ENCODE results near the gene CSF1R. TPM values are rescaled to one million over a fixed set of nuclear protein-coding genes. Genes with fewer than 3 reads are reported as not detected.

Gene CSF1R
- total RNA-seq, 4 donors from 2014 or later = 7.5 to 17.0 (median 9.8) TPM

DNA sequence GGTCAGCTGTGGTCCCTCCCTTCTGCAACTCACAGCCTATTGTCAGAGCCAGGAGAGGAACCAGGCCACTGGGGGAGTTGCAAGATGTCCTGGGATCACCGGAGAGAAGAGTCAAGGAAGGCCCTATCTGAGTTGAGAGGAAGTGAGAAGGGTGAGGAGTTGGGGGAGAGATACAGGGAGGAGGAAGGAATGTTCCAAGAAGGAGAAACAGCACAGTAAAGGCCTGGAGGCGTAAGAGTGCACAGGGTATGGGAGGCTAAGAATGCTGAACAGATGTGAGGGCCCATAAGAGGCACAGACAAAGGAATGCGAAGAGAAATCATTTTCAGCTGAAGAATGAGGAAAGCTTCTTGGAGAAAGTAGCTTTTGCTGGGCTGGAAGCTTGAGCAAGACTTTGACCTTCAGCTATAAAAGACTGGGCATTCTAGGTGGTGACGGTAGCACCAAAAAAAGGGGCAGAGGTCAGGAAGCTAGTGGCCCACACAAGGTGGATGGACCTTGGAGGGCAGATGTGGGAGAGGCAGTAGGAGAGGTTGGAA is 21.6 kb upstream of the CSF1R start:
- in situ Hi-C loops (cut with MboI; ENCODE audit: low sequenced_read_pairs in 4 of 4) = no loop called here
- ATAC-seq (no peak), DNase-seq (no peak)
- H3K36me3 ChIP-seq = no peaks in the 10 kb centered on the region
- intact Hi-C loops (cut with DNase I; ENCODE audit: low total_unique reads) = no loop called here
- H3K27ac ChIP-seq = no peak overlapping the region
- H3K9me3 ChIP-seq = no peaks in the 10 kb centered on the region
- no peak for TF ChIP-seq POLR2A (IDR thresholded peaks at IDR 0.05)
- TF ChIP-seq, protein P1, sequence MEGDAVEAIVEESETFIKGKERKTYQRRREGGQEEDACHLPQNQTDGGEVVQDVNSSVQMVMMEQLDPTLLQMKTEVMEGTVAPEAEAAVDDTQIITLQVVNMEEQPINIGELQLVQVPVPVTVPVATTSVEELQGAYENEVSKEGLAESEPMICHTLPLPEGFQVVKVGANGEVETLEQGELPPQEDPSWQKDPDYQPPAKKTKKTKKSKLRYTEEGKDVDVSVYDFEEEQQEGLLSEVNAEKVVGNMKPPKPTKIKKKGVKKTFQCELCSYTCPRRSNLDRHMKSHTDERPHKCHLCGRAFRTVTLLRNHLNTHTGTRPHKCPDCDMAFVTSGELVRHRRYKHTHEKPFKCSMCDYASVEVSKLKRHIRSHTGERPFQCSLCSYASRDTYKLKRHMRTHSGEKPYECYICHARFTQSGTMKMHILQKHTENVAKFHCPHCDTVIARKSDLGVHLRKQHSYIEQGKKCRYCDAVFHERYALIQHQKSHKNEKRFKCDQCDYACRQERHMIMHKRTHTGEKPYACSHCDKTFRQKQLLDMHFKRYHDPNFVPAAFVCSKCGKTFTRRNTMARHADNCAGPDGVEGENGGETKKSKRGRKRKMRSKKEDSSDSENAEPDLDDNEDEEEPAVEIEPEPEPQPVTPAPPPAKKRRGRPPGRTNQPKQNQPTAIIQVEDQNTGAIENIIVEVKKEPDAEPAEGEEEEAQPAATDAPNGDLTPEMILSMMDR (IDR thresholded peaks at IDR 0.05 in 4 of 5, conservative IDR thresholded peaks at IDR 0.05 in 1 of 5) = no peak
- no peaks in the 10 kb centered on the region for H3K27me3 ChIP-seq
- no peaks in the 10 kb centered on the region for H3K4me1 ChIP-seq
- H3K4me3 ChIP-seq = no peak overlapping the region

DNA sequence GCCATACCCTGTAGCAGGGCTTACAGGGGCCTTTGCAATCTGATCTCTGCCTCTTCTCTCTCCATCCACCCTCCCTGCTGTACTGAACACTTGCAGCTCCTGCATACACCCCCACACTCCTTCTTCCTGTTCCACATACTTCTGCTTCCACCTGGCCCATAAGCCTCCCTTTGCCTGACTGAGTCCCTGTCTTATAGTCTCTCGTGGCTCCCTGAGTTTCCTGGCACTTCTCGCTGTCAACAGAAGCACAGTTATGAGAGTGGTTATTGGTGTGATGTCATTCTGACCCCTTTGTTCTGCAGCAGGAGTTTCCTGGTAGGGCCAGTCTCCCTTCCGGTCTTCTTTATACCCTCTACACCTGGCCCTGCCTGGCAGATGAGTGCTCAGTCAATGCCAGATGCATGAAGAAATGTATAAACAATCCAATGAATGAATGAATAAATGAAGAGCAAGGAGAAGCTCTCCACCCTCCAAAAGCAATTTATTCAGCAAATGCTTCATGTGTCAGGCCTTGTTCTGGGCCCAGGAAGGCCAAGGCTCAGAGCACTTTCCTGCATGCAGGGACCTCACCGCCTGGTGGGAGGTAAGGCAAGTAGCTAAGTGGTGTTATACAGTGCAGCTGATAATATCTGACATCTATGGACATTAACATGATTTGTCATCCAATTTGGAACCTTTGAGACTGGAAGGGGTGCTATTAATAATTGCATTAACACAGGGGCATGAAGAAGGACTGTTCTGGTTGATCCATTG is 20.5 kb upstream of the CSF1R start:
- DNase-seq (no peak), ATAC-seq (no peak)
- Histone ChIP-seq H3K9me3 (no peaks in the 10 kb centered on the region), H3K36me3 (no peaks in the 10 kb centered on the region), H3K4me1 (no peaks in the 10 kb centered on the region), H3K27me3 (no peaks in the 10 kb centered on the region), H3K27ac (no peak overlapping the region), H3K4me3 (no peak overlapping the region)
- intact Hi-C loops (cut with DNase I; ENCODE audit: low total_unique reads) = no loop called here
- no peak for TF ChIP-seq POLR2A (IDR thresholded peaks at IDR 0.05)
- TF ChIP-seq, protein P1 (IDR thresholded peaks at IDR 0.05 in 4 of 5, conservative IDR thresholded peaks at IDR 0.05 in 1 of 5) = no peak
- in situ Hi-C loops (cut with MboI; ENCODE audit: low sequenced_read_pairs in 4 of 4) = no loop called here

DNA sequence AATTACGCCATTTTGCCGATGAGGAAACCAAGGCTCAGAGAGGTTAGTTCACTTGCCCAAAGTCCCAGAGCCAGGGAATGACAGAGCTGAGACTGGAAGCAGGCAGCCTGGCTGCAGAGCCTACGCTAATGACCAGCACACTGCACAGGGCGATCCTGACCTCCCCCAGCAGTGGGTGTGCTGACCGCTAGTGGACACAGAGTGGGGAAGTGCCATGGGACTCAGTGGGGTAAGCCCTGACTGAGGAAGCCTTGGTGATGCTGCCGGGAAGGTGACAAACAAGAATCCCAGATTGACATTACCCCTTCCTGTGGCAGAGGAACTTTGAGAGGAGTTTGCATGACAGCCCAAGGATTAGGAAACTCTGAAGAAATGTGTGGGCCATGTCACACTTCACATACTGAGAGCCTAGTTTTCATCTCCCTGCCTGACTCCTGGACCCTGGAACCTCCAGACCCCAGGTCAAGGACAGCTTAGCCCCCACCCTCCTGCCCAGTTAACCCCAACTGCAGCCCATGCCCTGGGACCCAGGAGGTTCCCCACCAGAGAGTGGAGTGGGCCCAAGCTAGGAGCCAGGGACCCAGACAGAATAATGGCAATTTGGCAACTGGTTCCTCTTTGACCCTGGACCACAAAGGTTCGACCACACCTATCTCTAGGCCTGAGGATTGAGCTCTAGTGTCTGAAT is 19.7 kb upstream of the CSF1R start:
- intact Hi-C loops (cut with DNase I; ENCODE audit: low total_unique reads) = no loop called here
- DNase-seq (no peak), ATAC-seq (no peak)
- Histone ChIP-seq H3K4me3 (no peak overlapping the region), H3K27me3 (no peaks in the 10 kb centered on the region), H3K36me3 (no peaks in the 10 kb centered on the region), H3K27ac (no peak overlapping the region), H3K9me3 (no peaks in the 10 kb centered on the region), H3K4me1 (no peaks in the 10 kb centered on the region)
- in situ Hi-C loops (cut with MboI; ENCODE audit: low sequenced_read_pairs in 4 of 4) = no loop called here
- TF ChIP-seq, protein P1 (IDR thresholded peaks at IDR 0.05 in 4 of 5, conservative IDR thresholded peaks at IDR 0.05 in 1 of 5) = no peak
- no peak for TF ChIP-seq POLR2A (IDR thresholded peaks at IDR 0.05)

DNA sequence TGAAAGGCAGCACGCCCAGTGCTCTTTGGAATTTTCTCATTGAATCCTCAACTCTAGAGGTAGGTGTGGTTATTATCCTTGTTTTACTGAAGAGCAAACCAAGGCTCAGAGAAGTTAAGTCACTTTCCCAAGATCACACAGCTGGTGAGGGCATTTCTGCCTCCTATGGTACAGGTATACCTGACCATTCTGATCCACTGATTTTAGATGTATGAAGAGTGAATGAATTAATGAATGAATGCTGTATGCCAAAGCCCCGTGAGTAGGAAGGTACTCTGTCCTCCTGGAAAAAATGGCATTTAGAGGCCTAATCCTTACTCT is 18.2 kb upstream of the CSF1R start:
- Histone ChIP-seq H3K4me3 (no peak overlapping the region), H3K27ac (no peak overlapping the region), H3K36me3 (no peaks in the 10 kb centered on the region), H3K27me3 (no peaks in the 10 kb centered on the region), H3K4me1 (no peaks in the 10 kb centered on the region), H3K9me3 (no peaks in the 10 kb centered on the region)
- in situ Hi-C loops (cut with MboI; ENCODE audit: low sequenced_read_pairs in 4 of 4) (no loop called here), intact Hi-C loops (cut with DNase I; ENCODE audit: low total_unique reads) (no loop called here)
- DNase-seq = no peak
- no peak for TF ChIP-seq POLR2A (IDR thresholded peaks at IDR 0.05)
- TF ChIP-seq, protein P1 (IDR thresholded peaks at IDR 0.05 in 4 of 5, conservative IDR thresholded peaks at IDR 0.05 in 1 of 5) = no peak
- ATAC-seq = no peak
